Right atrium auricular region (tissue), 2 donors: ENCODE measurements around the gene ALX3. TPM values are rescaled to one million over a fixed set of nuclear protein-coding genes. Genes with fewer than 3 reads are reported as not detected.

Experiments used
- DNase-seq: peaks from one replicate; pipeline ENCODE4 v3.0.0-alpha.2; 2019; ENCODE audit warnings: low spot score
- H3K27ac ChIP-seq, 2 donors: fragments of 200-600 bp; sonication (generic); 1 replicate in 1 of 2; 2 replicates in 1 of 2; pipeline ENCODE4 v1.5.1; 2016 to 2019
- H3K27me3 ChIP-seq, 2 donors: fragments of 200-600 bp; sonication (generic); one replicate each; pipeline versions ENCODE4 v1.5.1 to v1.6.0; 2017 to 2019
- H3K36me3 ChIP-seq: fragments of 200-600 bp; sonication (generic); one replicate; pipeline ENCODE4 v1.5.1; 2016
- H3K4me1 ChIP-seq, 2 donors: fragments of 200-600 bp; sonication (generic); one replicate each; pipeline versions ENCODE4 v1.5.1 to v1.6.0; 2017 to 2019
- H3K4me3 ChIP-seq, 2 donors: fragments of 200-600 bp; sonication (generic); 1 replicate in 1 of 2; 2 replicates in 1 of 2; pipeline ENCODE4 v1.5.1; 2017 to 2019; ENCODE audit warnings: mild to moderate bottlenecking in 1 of 2, moderate library complexity in 1 of 2
- H3K9me3 ChIP-seq, 2 donors: fragments of 200-600 bp; sonication (generic); one replicate each; pipeline ENCODE4 v1.5.1; 2019
- CTCF ChIP-seq, 2 donors: fragments of 200-600 bp; sonication (generic); IDR thresholded peaks; one replicate each; pipeline ENCODE4 v1.5.1; 2019; ENCODE audit warnings: antibody characterized with exemption in 2 of 2
- total RNA-seq, 2 donors: library from RNA; depleted of rRNA; stranded (reverse); fragments of >200 nt; gene quantifications; one replicate each; pipeline ENCODE4 v1.1.0, GENCODE V29; 2016

ALX3 gene
- total RNA-seq, 2 donors from 2014 or later, result not detected

- Histone ChIP-seq H3K27ac (no peak overlapping the region), H3K36me3 (peaks cover 73% of the 10 kb centered on the region), H3K4me3 (no peak overlapping the region), H3K4me1 (no peaks in the 10 kb centered on the region), H3K27me3 (no peaks in the 10 kb centered on the region), H3K9me3 (no peaks in the 10 kb centered on the region)
- no peak for DNase-seq
- no peak for TF ChIP-seq CTCF (IDR thresholded peaks at IDR 0.05)
Observed at GRCh38 chr1:110021285-110021684, 49.2 kb downstream of the ALX3 start.

- H3K36me3 ChIP-seq, result peaks cover 88% of the 10 kb centered on the region
- no peak overlapping the region for H3K4me3 ChIP-seq
- no peaks in the 10 kb centered on the region for H3K9me3 ChIP-seq
- DNase-seq, result no peak
- no peaks in the 10 kb centered on the region for H3K27me3 ChIP-seq
- TF ChIP-seq CTCF (IDR thresholded peaks at IDR 0.05), result no peak
- no peak overlapping the region for H3K27ac ChIP-seq
- no peaks in the 10 kb centered on the region for H3K4me1 ChIP-seq
Observed at GRCh38 chr1:110019770-110020169, 50.7 kb downstream of the ALX3 start.

- no peaks in the 10 kb centered on the region for H3K9me3 ChIP-seq
- TF ChIP-seq CTCF (IDR thresholded peaks at IDR 0.05), result no peak
- no peaks in the 10 kb centered on the region for H3K4me1 ChIP-seq
- H3K4me3 ChIP-seq, result no peak overlapping the region
- no peak overlapping the region for H3K27ac ChIP-seq
- H3K36me3 ChIP-seq, result peaks cover 97% of the 10 kb centered on the region
- no peaks in the 10 kb centered on the region for H3K27me3 ChIP-seq
- DNase-seq, result no peak
Observed at GRCh38 chr1:110018396-110018795, 52.1 kb downstream of the ALX3 start.

- no peaks in the 10 kb centered on the region for H3K27me3 ChIP-seq
- H3K36me3 ChIP-seq, result peaks cover 98% of the 10 kb centered on the region
- no peaks in the 10 kb centered on the region for H3K9me3 ChIP-seq
- H3K27ac ChIP-seq, result no peak overlapping the region
- H3K4me3 ChIP-seq, result no peak overlapping the region
- no peaks in the 10 kb centered on the region for H3K4me1 ChIP-seq
- no peak for TF ChIP-seq CTCF (IDR thresholded peaks at IDR 0.05)
- no peak for DNase-seq
Observed at GRCh38 chr1:110017792-110018191, 52.7 kb downstream of the ALX3 start.

GRCh38 chr1:110012100-110012780 is 58.2 kb downstream of the ALX3 start:
- no peak for TF ChIP-seq CTCF (IDR thresholded peaks at IDR 0.05)
- H3K4me3 ChIP-seq, result no peak overlapping the region
- H3K27me3 ChIP-seq, result no peaks in the 10 kb centered on the region
- no peak overlapping the region for H3K27ac ChIP-seq
- H3K36me3 ChIP-seq, result peaks cover 80% of the 10 kb centered on the region
- no peaks in the 10 kb centered on the region for H3K9me3 ChIP-seq
- H3K4me1 ChIP-seq, result no peaks in the 10 kb centered on the region
- no peak for DNase-seq

- Histone ChIP-seq H3K4me1 (peaks cover 0 to 6% of the 10 kb centered on the region in 2 donors), H3K27ac (no peak overlapping the region), H3K9me3 (no peaks in the 10 kb centered on the region), H3K4me3 (no peak overlapping the region), H3K27me3 (no peaks in the 10 kb centered on the region), H3K36me3 (peaks cover 73% of the 10 kb centered on the region)
- TF ChIP-seq CTCF (IDR thresholded peaks at IDR 0.05), result peak in 1 of 2 donors; percentile 56
- DNase-seq, result no peak
Observed at GRCh38 chr1:110011527-110012041, 58.9 kb downstream of the ALX3 start.
